ENCODE data around the gene DDIT4. TPM values are rescaled to one million over a fixed set of nuclear protein-coding genes. Genes with fewer than 3 reads are reported as not detected.
"Not testable (repeated sequence)": the region's sequence is repeated elsewhere in the genome, so short reads cannot be mapped to it uniquely, and the experiment has no call there.

Gene DDIT4
- polyA plus RNA-seq, 1 donor from 2014 or later = 29.9 TPM

DNA sequence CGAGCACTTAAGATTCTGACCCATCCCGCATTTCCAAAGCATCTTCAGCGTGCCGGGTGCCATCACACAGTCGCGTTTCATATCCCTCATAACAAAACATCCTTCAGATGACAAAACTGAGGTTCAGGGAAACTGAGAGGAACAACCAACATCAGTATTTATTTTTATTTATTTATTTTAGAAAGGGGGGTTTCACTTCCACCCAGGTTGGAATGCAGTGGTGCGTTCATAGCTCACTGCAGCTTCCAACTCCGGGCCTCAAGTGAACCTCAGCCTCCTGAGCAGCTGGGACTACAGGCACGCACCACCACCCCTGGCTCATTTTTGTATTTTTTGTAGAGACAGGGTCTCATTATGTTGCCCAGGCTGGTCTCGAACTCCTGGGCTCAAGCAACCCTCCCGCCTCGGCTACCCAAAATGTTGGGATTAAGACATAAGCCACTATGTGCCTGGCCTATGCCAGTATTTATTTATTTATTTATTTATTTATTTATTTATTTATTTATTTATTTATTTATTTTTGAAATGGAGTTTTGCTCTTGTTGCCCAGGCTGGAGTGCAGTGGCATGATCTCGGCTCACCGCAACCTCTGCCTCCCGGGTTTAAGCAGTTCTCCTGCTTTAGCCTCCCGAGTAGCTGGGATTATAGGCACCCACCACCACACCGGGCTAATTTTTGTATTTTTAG is 24.4 kb upstream of the DDIT4 start:
- H3K27ac ChIP-seq (ENCODE audit: low read length); H3K79me2 ChIP-seq (replicated peaks; ENCODE audit: insufficient read depth, low read length); H3K9me2 ChIP-seq (ENCODE audit: insufficient read depth, low read length); H3K9ac ChIP-seq (ENCODE audit: low read length); H3F3A ChIP-seq (ENCODE audit: insufficient read depth, low read length, poor library complexity, severe bottlenecking); H4K20me1 ChIP-seq (ENCODE audit: insufficient read depth); H3K4me2 ChIP-seq (ENCODE audit: low read length); H2AFZ ChIP-seq (ENCODE audit: low read depth, low read length); H3K4me3 ChIP-seq (ENCODE audit: low read length); H3K36me3 ChIP-seq (ENCODE audit: insufficient read depth, low read length); H3K27me3 ChIP-seq (ENCODE audit: insufficient read depth, low read depth, low read length); H3K9me3 ChIP-seq (ENCODE audit: low read length): not testable (repeated sequence)

DNA sequence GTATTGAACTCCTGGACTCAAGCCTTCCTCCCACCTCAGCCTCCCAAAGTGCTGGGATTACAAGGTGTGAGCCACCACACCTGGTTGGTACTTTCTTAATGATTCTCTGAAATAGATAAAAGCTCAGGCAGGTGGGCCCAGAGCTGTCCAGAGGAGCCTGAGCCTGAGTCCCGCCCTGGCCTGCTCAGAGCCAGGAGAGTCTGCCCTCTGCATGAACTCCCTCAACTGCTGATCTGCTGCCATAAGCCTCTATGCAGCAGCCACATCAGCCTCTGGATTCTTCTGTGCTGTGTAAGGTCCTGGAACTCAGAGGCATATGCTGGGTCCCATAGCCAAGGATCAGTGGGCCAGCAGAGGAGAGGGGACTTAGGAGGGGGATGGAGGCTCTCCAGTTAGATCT is 23.1 kb upstream of the DDIT4 start:
- H3F3A ChIP-seq (ENCODE audit: insufficient read depth, low read length, poor library complexity, severe bottlenecking) = no peaks in the 10 kb centered on the region
- no peaks in the 10 kb centered on the region for H3K9me3 ChIP-seq (ENCODE audit: low read length)
- no peak overlapping the region for H3K4me3 ChIP-seq (ENCODE audit: low read length)
- H3K79me2 ChIP-seq (replicated peaks; ENCODE audit: insufficient read depth, low read length) = no peaks in the 10 kb centered on the region
- no peak overlapping the region for H2AFZ ChIP-seq (ENCODE audit: low read depth, low read length)
- no peaks in the 10 kb centered on the region for H4K20me1 ChIP-seq (ENCODE audit: insufficient read depth)
- H3K9me2 ChIP-seq (ENCODE audit: insufficient read depth, low read length) = no peaks in the 10 kb centered on the region
- H3K27ac ChIP-seq (ENCODE audit: low read length) = no peak overlapping the region
- H3K4me2 ChIP-seq (ENCODE audit: low read length) = no peak overlapping the region
- H3K27me3 ChIP-seq (ENCODE audit: insufficient read depth, low read depth, low read length) = no peaks in the 10 kb centered on the region
- H3K36me3 ChIP-seq (ENCODE audit: insufficient read depth, low read length) = no peaks in the 10 kb centered on the region
- no peak overlapping the region for H3K9ac ChIP-seq (ENCODE audit: low read length)
- TF ChIP-seq, protein P1, sequence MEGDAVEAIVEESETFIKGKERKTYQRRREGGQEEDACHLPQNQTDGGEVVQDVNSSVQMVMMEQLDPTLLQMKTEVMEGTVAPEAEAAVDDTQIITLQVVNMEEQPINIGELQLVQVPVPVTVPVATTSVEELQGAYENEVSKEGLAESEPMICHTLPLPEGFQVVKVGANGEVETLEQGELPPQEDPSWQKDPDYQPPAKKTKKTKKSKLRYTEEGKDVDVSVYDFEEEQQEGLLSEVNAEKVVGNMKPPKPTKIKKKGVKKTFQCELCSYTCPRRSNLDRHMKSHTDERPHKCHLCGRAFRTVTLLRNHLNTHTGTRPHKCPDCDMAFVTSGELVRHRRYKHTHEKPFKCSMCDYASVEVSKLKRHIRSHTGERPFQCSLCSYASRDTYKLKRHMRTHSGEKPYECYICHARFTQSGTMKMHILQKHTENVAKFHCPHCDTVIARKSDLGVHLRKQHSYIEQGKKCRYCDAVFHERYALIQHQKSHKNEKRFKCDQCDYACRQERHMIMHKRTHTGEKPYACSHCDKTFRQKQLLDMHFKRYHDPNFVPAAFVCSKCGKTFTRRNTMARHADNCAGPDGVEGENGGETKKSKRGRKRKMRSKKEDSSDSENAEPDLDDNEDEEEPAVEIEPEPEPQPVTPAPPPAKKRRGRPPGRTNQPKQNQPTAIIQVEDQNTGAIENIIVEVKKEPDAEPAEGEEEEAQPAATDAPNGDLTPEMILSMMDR (IDR thresholded peaks at IDR 0.05; ENCODE audit: poor library complexity, severe bottlenecking) = no peak
- TF ChIP-seq, protein P2, sequence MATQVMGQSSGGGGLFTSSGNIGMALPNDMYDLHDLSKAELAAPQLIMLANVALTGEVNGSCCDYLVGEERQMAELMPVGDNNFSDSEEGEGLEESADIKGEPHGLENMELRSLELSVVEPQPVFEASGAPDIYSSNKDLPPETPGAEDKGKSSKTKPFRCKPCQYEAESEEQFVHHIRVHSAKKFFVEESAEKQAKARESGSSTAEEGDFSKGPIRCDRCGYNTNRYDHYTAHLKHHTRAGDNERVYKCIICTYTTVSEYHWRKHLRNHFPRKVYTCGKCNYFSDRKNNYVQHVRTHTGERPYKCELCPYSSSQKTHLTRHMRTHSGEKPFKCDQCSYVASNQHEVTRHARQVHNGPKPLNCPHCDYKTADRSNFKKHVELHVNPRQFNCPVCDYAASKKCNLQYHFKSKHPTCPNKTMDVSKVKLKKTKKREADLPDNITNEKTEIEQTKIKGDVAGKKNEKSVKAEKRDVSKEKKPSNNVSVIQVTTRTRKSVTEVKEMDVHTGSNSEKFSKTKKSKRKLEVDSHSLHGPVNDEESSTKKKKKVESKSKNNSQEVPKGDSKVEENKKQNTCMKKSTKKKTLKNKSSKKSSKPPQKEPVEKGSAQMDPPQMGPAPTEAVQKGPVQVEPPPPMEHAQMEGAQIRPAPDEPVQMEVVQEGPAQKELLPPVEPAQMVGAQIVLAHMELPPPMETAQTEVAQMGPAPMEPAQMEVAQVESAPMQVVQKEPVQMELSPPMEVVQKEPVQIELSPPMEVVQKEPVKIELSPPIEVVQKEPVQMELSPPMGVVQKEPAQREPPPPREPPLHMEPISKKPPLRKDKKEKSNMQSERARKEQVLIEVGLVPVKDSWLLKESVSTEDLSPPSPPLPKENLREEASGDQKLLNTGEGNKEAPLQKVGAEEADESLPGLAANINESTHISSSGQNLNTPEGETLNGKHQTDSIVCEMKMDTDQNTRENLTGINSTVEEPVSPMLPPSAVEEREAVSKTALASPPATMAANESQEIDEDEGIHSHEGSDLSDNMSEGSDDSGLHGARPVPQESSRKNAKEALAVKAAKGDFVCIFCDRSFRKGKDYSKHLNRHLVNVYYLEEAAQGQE (IDR thresholded peaks at IDR 0.05; ENCODE audit: borderline replicate concordance) = no peak
- no peak for TF ChIP-seq TAF1 (IDR thresholded peaks at IDR 0.05; ENCODE audit: low read depth)
- no peak for TF ChIP-seq EZH2 (IDR thresholded peaks at IDR 0.05; ENCODE audit: borderline replicate concordance, insufficient read depth, low read length, poor library complexity, severe bottlenecking)
- TF ChIP-seq RAD21 (conservative IDR thresholded peaks at IDR 0.05) = no peak
- TF ChIP-seq MXI1 (conservative IDR thresholded peaks at IDR 0.05; ENCODE audit: poor library complexity, severe bottlenecking) = no peak
- no peak for TF ChIP-seq POLR2AphosphoS5 (IDR thresholded peaks at IDR 0.05)
- TF ChIP-seq EP300 (conservative IDR thresholded peaks at IDR 0.05; ENCODE audit: poor library complexity, severe bottlenecking) = no peak

DNA sequence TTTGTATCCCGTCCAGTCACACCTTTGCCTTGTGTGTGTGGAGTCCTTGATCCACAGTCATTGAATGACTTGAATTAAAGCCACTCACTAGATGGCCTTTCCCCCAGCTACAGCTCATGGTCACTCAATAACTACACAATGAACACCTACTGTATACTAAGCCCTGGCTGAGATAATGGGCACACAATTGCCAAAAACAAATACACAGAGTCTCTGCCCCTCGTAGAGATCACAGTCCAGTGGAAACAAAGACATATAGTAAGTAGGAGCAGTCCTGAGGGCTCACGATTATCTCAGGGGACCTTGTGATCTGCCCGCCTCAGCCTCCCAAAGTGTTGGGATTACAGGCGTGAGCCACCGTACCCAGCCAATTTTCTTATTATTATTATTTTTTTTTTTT is 22.1 kb upstream of the DDIT4 start:
- TF ChIP-seq EP300 (conservative IDR thresholded peaks at IDR 0.05; ENCODE audit: poor library complexity, severe bottlenecking) (no peak), MXI1 (conservative IDR thresholded peaks at IDR 0.05; ENCODE audit: poor library complexity, severe bottlenecking) (no peak), RAD21 (conservative IDR thresholded peaks at IDR 0.05) (no peak), EZH2 (IDR thresholded peaks at IDR 0.05; ENCODE audit: borderline replicate concordance, insufficient read depth, low read length, poor library complexity, severe bottlenecking) (no peak), TAF1 (IDR thresholded peaks at IDR 0.05; ENCODE audit: low read depth) (no peak), POLR2AphosphoS5 (IDR thresholded peaks at IDR 0.05) (no peak), SMC3 (conservative IDR thresholded peaks at IDR 0.05; ENCODE audit: poor library complexity) (no peak)
- TF ChIP-seq, protein P1 (IDR thresholded peaks at IDR 0.05; ENCODE audit: poor library complexity, severe bottlenecking) = no peak
- TF ChIP-seq, protein P2 (IDR thresholded peaks at IDR 0.05; ENCODE audit: borderline replicate concordance) = no peak
- H3K9ac ChIP-seq (ENCODE audit: low read length) = no peak overlapping the region

More for the DNA sequence above, 22.1 kb upstream of the DDIT4 start:
- H3K9me3 ChIP-seq (ENCODE audit: low read length) = no peaks in the 10 kb centered on the region
- H2AFZ ChIP-seq (ENCODE audit: low read depth, low read length) = no peak overlapping the region
- no peaks in the 10 kb centered on the region for H3K79me2 ChIP-seq (replicated peaks; ENCODE audit: insufficient read depth, low read length)
- H3K36me3 ChIP-seq (ENCODE audit: insufficient read depth, low read length) = no peaks in the 10 kb centered on the region
- H3K4me3 ChIP-seq (ENCODE audit: low read length) = no peak overlapping the region
- no peak overlapping the region for H3K4me2 ChIP-seq (ENCODE audit: low read length)
- no peaks in the 10 kb centered on the region for H4K20me1 ChIP-seq (ENCODE audit: insufficient read depth)
- H3K27ac ChIP-seq (ENCODE audit: low read length) = no peak overlapping the region
- H3K27me3 ChIP-seq (ENCODE audit: insufficient read depth, low read depth, low read length) = no peaks in the 10 kb centered on the region
- no peaks in the 10 kb centered on the region for H3F3A ChIP-seq (ENCODE audit: insufficient read depth, low read length, poor library complexity, severe bottlenecking)
- H3K9me2 ChIP-seq (ENCODE audit: insufficient read depth, low read length) = no peaks in the 10 kb centered on the region

Measured in neural cell (in vitro differentiated cells).